ENCODE data around the gene PDCD2L.
"Not testable (repeated sequence)": the region's sequence is repeated elsewhere in the genome, so short reads cannot be mapped to it uniquely, and the experiment has no call there.

DNA sequence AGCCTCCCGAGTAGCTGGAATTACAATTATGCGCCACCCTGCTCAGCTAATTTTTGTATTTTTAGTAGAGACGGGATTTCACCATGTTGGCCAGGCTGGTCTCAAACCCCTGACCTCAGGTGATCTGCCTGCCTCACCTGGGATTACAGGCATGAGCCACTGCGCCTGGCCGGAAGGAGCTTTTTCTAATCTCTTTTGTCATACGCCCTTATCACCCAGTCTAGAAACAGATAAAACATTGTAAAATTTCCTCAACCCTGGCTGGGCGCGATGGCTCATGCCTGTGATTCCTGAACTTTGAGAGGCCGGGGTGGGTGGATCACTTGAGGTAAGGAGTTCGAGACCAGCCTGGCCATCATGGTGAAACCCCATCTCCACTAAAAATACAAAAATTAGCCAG lies 35.0 kb upstream of the PDCD2L start:
- not testable (repeated sequence) for TF ChIP-seq POLR2A (IDR thresholded peaks at IDR 0.05; ENCODE audit: extremely low read depth, insufficient read length)
- TF ChIP-seq, protein P1, sequence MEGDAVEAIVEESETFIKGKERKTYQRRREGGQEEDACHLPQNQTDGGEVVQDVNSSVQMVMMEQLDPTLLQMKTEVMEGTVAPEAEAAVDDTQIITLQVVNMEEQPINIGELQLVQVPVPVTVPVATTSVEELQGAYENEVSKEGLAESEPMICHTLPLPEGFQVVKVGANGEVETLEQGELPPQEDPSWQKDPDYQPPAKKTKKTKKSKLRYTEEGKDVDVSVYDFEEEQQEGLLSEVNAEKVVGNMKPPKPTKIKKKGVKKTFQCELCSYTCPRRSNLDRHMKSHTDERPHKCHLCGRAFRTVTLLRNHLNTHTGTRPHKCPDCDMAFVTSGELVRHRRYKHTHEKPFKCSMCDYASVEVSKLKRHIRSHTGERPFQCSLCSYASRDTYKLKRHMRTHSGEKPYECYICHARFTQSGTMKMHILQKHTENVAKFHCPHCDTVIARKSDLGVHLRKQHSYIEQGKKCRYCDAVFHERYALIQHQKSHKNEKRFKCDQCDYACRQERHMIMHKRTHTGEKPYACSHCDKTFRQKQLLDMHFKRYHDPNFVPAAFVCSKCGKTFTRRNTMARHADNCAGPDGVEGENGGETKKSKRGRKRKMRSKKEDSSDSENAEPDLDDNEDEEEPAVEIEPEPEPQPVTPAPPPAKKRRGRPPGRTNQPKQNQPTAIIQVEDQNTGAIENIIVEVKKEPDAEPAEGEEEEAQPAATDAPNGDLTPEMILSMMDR (IDR thresholded peaks at IDR 0.05; ENCODE audit: low read depth, low read length), result not testable (repeated sequence)

Data from NB4 (cell line).